Spleen (tissue), 11 donors: ENCODE measurements around the gene PTPRZ1. TPM values are rescaled to one million over a fixed set of nuclear protein-coding genes. Genes with fewer than 3 reads are reported as not detected.

ENCODE experiments used
- DNase-seq: peaks from one replicate; pipeline ENCODE4 v3.0.0-alpha.2; 2020
- H3K27ac ChIP-seq, 8 donors: fragments of 200-600 bp; sonication (generic) in 7 of 8; 1 replicate in 4 of 8; 2 replicates in 4 of 8; pipeline versions ENCODE4 v1.5.0 to v1.8.0; 2016 to 2021; ENCODE audit warnings: inconsistent platforms in 4 of 8, mild to moderate bottlenecking in 4 of 8, moderate library complexity in 1 of 8
- H3K27me3 ChIP-seq, 7 donors: fragments of 200-600 bp; sonication (generic) in 6 of 7; replicated peaks in 1 of 7; 1 replicate in 4 of 7; 2 replicates in 3 of 7; pipeline versions ENCODE4 v1.5.0 to v1.8.0; 2016 to 2021; ENCODE audit warnings: inconsistent platforms in 3 of 7, mild to moderate bottlenecking in 1 of 7
- H3K36me3 ChIP-seq, 6 donors: fragments of 200-600 bp; sonication (generic) in 5 of 6; 1 replicate in 4 of 6; 2 replicates in 2 of 6; pipeline versions ENCODE4 v1.5.0 to v1.8.0; 2016 to 2021; ENCODE audit warnings: inconsistent platforms in 2 of 6
- H3K4me1 ChIP-seq, 6 donors: fragments of 200-600 bp; sonication (generic) in 5 of 6; 1 replicate in 3 of 6; 2 replicates in 3 of 6; pipeline versions ENCODE4 v1.5.0 to v1.8.0; 2016 to 2021; ENCODE audit warnings: inconsistent platforms in 3 of 6
- H3K4me3 ChIP-seq, 8 donors: fragments of 200-600 bp; sonication (generic) in 7 of 8; 1 replicate in 4 of 8; 2 replicates in 4 of 8; pipeline versions ENCODE4 v1.5.0 to v1.8.0; 2016 to 2021; ENCODE audit warnings: inconsistent platforms in 4 of 8, mild to moderate bottlenecking in 4 of 8, moderate library complexity in 2 of 8
- H3K9me3 ChIP-seq, 8 donors: fragments of 200-600 bp; sonication (generic) in 7 of 8; 1 replicate in 4 of 8; 2 replicates in 4 of 8; pipeline versions ENCODE4 v1.5.0 to v1.8.0; 2016 to 2021; ENCODE audit warnings: inconsistent platforms in 4 of 8
- CTCF ChIP-seq, 11 experiments: fragments of 200-600 bp in 7 of 11; fragments of 450-650 bp in 4 of 11; sonication (generic) in 4 of 11; IDR thresholded peaks in 8 of 11; conservative IDR thresholded peaks in 3 of 11; 1 replicate in 7 of 11; 2 replicates in 4 of 11; pipeline versions ENCODE4 v1.4.0 to v1.8.0; 2016 to 2021; ENCODE audit warnings: antibody characterized with exemption in 11 of 11, inconsistent platforms in 4 of 11, mild to moderate bottlenecking in 1 of 11
- POLR2A ChIP-seq, 3 donors: fragments of 450-650 bp; IDR thresholded peaks; one replicate each; pipeline ENCODE4 v1.5.1; 2017; ENCODE audit warnings: antibody characterized with exemption in 3 of 3, mild to moderate bottlenecking in 1 of 3
- POLR2AphosphoS5 ChIP-seq, 3 donors: sonication (generic); formaldehyde crosslinking; IDR thresholded peaks; one replicate each; pipeline ENCODE4 v1.5.1; 2017; ENCODE audit warnings: antibody characterized with exemption in 3 of 3
- WGBS, 5 donors: extraction: QIAGEN DNeasy Blood & Tissue Kit in 3 of 5; methylation state at CpG; one replicate each; pipeline versions ENCODE4 v1.1.5 to v1.1.7; 2013 to 2018; 5-methylcytosine and 5-hydroxymethylcytosine counted together
- intact Hi-C: fragments of 100-400 bp; cut with DNase I; formaldehyde crosslinking; loops from one replicate; pipeline ENCODE4 v1.15.0; 2023; ENCODE audit warnings: low total_unique reads
- polyA plus RNA-seq, 3 donors: library from polyadenylated mRNA; stranded (reverse); fragments of 200-250 nt; gene quantifications; one replicate each; pipeline ENCODE4 v1.2.1, GENCODE V29; 2013
- total RNA-seq, 7 donors: library from RNA; depleted of rRNA in 3 of 7; stranded (reverse); fragments of >200 nt in 3 of 7; fragmentation: NEBNext Ultra II Directional in 4 of 7; extraction: Animal tissue kit (Norgen Biotek cat#: 25700) in 4 of 7; gene quantifications; one replicate each; pipeline versions ENCODE4 v1.1.0 to v1.2.1, GENCODE V29; 2016 to 2021
- donor health status: healthy with polysubstance abuse.
- donor health status: DM: no; HTN: no; CAD: no; lungs with moderate emphysema.
- donor health status: DM: no; HTN: no; CAD: no.
- donor health status: Bipolar disorder and iron deficiency.
- donor health status: healthy.
- donor health status: DM: no; HTN: no; CAD: no.
- donor health status: DM: yes; HTN: yes; CAD: no.

Gene PTPRZ1
- total and polyA plus RNA-seq, 10 donors: 0.87 to 5.9 (median 1.4) TPM

- DNase-seq: no peak
- intact Hi-C loops: no loop called here
- no peak overlapping the region for H3K27ac ChIP-seq
- H3K4me1 ChIP-seq: no peaks in the 10 kb centered on the region
- no peaks in the 10 kb centered on the region for H3K27me3 ChIP-seq
- no peaks in the 10 kb centered on the region for H3K9me3 ChIP-seq
- TF ChIP-seq POLR2AphosphoS5 (IDR thresholded peaks at IDR 0.05): no peak
- TF ChIP-seq CTCF (IDR thresholded peaks at IDR 0.05 in 8 of 11, conservative IDR thresholded peaks at IDR 0.05 in 3 of 11): no peak
- no peak for TF ChIP-seq POLR2A (IDR thresholded peaks at IDR 0.05)
- 50 to 80% (median 73%) methylated on average over 1 of the region's 1 CpG for WGBS, 5 donors
- no peaks in the 10 kb centered on the region for H3K36me3 ChIP-seq
- H3K4me3 ChIP-seq: no peak overlapping the region
Observed at GRCh38 chr7:122067077-122067476, 194.1 kb downstream of the PTPRZ1 start.

- TF ChIP-seq CTCF (IDR thresholded peaks at IDR 0.05 in 8 of 11, conservative IDR thresholded peaks at IDR 0.05 in 3 of 11) (no peak), POLR2A (IDR thresholded peaks at IDR 0.05) (no peak), POLR2AphosphoS5 (IDR thresholded peaks at IDR 0.05) (no peak)
- intact Hi-C loops: no loop called here
- Histone ChIP-seq H3K36me3 (no peaks in the 10 kb centered on the region), H3K9me3 (no peaks in the 10 kb centered on the region), H3K4me3 (no peak overlapping the region), H3K27ac (no peak overlapping the region), H3K27me3 (no peaks in the 10 kb centered on the region), H3K4me1 (no peaks in the 10 kb centered on the region)
- DNase-seq: no peak
- WGBS, 5 donors: 63 to 82% (median 77%) methylated on average over 1 of the region's 1 CpG
Observed at GRCh38 chr7:122068046-122068445, 195.1 kb downstream of the PTPRZ1 start.

GRCh38 chr7:122068999-122069398 lies 196.0 kb downstream of the PTPRZ1 start:
- DNase-seq: no peak
- TF ChIP-seq CTCF (IDR thresholded peaks at IDR 0.05 in 8 of 11, conservative IDR thresholded peaks at IDR 0.05 in 3 of 11) (no peak), POLR2A (IDR thresholded peaks at IDR 0.05) (no peak)
- H3K4me1 ChIP-seq: no peaks in the 10 kb centered on the region
- H3K27ac ChIP-seq: no peak overlapping the region
- no peaks in the 10 kb centered on the region for H3K36me3 ChIP-seq
- no peaks in the 10 kb centered on the region for H3K27me3 ChIP-seq
- intact Hi-C loops: no loop called here
- H3K4me3 ChIP-seq: no peak overlapping the region
- 71 to 82% (median 76%) methylated on average over 3 of the region's 3 CpGs for WGBS, 5 donors
- no peaks in the 10 kb centered on the region for H3K9me3 ChIP-seq

GRCh38 chr7:122070062-122070461 lies 197.1 kb downstream of the PTPRZ1 start:
- H3K9me3 ChIP-seq: no peaks in the 10 kb centered on the region
- no peak for DNase-seq
- TF ChIP-seq CTCF (IDR thresholded peaks at IDR 0.05 in 8 of 11, conservative IDR thresholded peaks at IDR 0.05 in 3 of 11) (no peak), POLR2AphosphoS5 (IDR thresholded peaks at IDR 0.05) (no peak)
- H3K36me3 ChIP-seq: peaks cover 0 to 5% (median 0%) of the 10 kb centered on the region in 6 donors
- no peaks in the 10 kb centered on the region for H3K27me3 ChIP-seq
- intact Hi-C loops: no loop called here
- WGBS, 5 donors: 37 to 63% (median 55%) methylated on average over 1 of the region's 1 CpG
- H3K4me1 ChIP-seq: no peaks in the 10 kb centered on the region
- H3K27ac ChIP-seq: no peak overlapping the region
- H3K4me3 ChIP-seq: no peak overlapping the region
